SK-N-SH treated with all-trans-retinoic acid at 6 μM for 48 hours (cell line): ENCODE data around the gene SLC37A1.

Experiments used
- ATAC-seq: fragments of 200-7000 bp; cut with Tn5 transposase; 3 replicates; pipeline ENCODE4 v1.9.1; 2020; ENCODE audit warnings: mild to moderate bottlenecking, moderate library complexity
- ARNTL ChIP-seq: fragments of 450-650 bp; formaldehyde crosslinking; IDR thresholded peaks from 2 replicates; pipeline ENCODE4 v1.5.0; 2020; ENCODE audit warnings: low read depth, mild to moderate bottlenecking, moderate library complexity, borderline replicate concordance
- BACH2 ChIP-seq: fragments of 250-450 bp; sonication (Bioruptor Pico); IDR thresholded peaks from 2 replicates; pipeline ENCODE4 v1.9.0; 2021; ENCODE audit warnings: mild to moderate bottlenecking, borderline replicate concordance
- CSDC2 ChIP-seq: fragments of 250-450 bp; sonication (Bioruptor Pico); IDR thresholded peaks from 2 replicates; pipeline ENCODE4 v1.5.0; 2020; ENCODE audit warnings: mild to moderate bottlenecking, moderate library complexity
- GLIS3 ChIP-seq: fragments of 250-450 bp; sonication (Bioruptor Pico); IDR thresholded peaks from 2 replicates; pipeline ENCODE4 v1.5.0; 2020; ENCODE audit warnings: mild to moderate bottlenecking, moderate library complexity
- ISL1 ChIP-seq: fragments of 250-450 bp; sonication (Bioruptor Pico); IDR thresholded peaks from 2 replicates; pipeline ENCODE4 v2.1.2; 2022; ENCODE audit warnings: mild to moderate bottlenecking, moderate library complexity
- OSR1 ChIP-seq: fragments of 250-450 bp; sonication (Bioruptor Pico); IDR thresholded peaks from 2 replicates; pipeline ENCODE4 v1.8.0; 2022; ENCODE audit warnings: moderate library complexity, mild to moderate bottlenecking, inconsistent platforms
- PPARA ChIP-seq: fragments of 250-450 bp; sonication (Bioruptor Pico); IDR thresholded peaks from 2 replicates; pipeline ENCODE4 v1.5.0; 2020; ENCODE audit warnings: mild to moderate bottlenecking, borderline replicate concordance
- RARB ChIP-seq: fragments of 250-450 bp; sonication (Bioruptor Pico); IDR thresholded peaks from 2 replicates; pipeline ENCODE4 v1.8.0; 2021; ENCODE audit warnings: mild to moderate bottlenecking, moderate library complexity
- SNAI2 ChIP-seq: fragments of 250-450 bp; sonication (Bioruptor Pico); IDR thresholded peaks from 2 replicates; pipeline ENCODE4 v1.5.0; 2020; ENCODE audit warnings: mild to moderate bottlenecking, moderate library complexity
- TCF4 ChIP-seq: fragments of 250-450 bp; sonication (Bioruptor Pico); IDR thresholded peaks from 2 replicates; pipeline ENCODE4 v1.8.0; 2021; ENCODE audit warnings: mild to moderate bottlenecking, moderate library complexity, borderline replicate concordance
- ZC3H10 ChIP-seq: fragments of 250-450 bp; sonication (Bioruptor Pico); IDR thresholded peaks from 2 replicates; pipeline ENCODE4 v1.5.1; 2021; ENCODE audit warnings: mild to moderate bottlenecking, moderate library complexity
- ZFP3 ChIP-seq: fragments of 250-450 bp; sonication (Bioruptor Pico); IDR thresholded peaks from 2 replicates; pipeline ENCODE4 v1.5.0; 2020; ENCODE audit warnings: mild to moderate bottlenecking, moderate library complexity
- ZFP30 ChIP-seq: fragments of 450-650 bp; formaldehyde crosslinking; IDR thresholded peaks from 2 replicates; pipeline ENCODE4 v1.5.0; 2022; ENCODE audit warnings: mild to moderate bottlenecking, moderate library complexity
- ZNF565 ChIP-seq: fragments of 450-650 bp; formaldehyde crosslinking; conservative IDR thresholded peaks from 2 replicates; pipeline ENCODE4 v1.5.0; 2020; ENCODE audit warnings: low read depth, mild to moderate bottlenecking, moderate library complexity
- ZNF70 ChIP-seq: fragments of 450-650 bp; formaldehyde crosslinking; IDR thresholded peaks from 2 replicates; pipeline ENCODE4 v1.5.0; 2020; ENCODE audit warnings: mild to moderate bottlenecking, moderate library complexity
- ZNF8 ChIP-seq: fragments of 450-650 bp; formaldehyde crosslinking; IDR thresholded peaks from 2 replicates; pipeline ENCODE4 v1.5.0; 2020; ENCODE audit warnings: mild to moderate bottlenecking, moderate library complexity
- TF ChIP-seq, protein P1 (sequence below): fragments of 250-450 bp; sonication (Bioruptor Pico); IDR thresholded peaks from 2 replicates; pipeline ENCODE4 v1.5.1; 2021; ENCODE audit warnings: mild to moderate bottlenecking, moderate library complexity
- TF ChIP-seq, protein P2 (sequence below): fragments of 250-450 bp; sonication (Bioruptor Pico); IDR thresholded peaks from 2 replicates; pipeline ENCODE4 v1.8.0; 2020; ENCODE audit warnings: mild to moderate bottlenecking, moderate library complexity, borderline replicate concordance
- TF ChIP-seq, protein P3 (sequence below): fragments of 250-450 bp; sonication (Bioruptor Pico); IDR thresholded peaks from 2 replicates; pipeline ENCODE4 v1.8.0; 2021; ENCODE audit warnings: low read depth, mild to moderate bottlenecking, moderate library complexity, borderline replicate concordance
- TF ChIP-seq, protein P4 (sequence below): fragments of 250-450 bp; sonication (Bioruptor Pico); IDR thresholded peaks from 2 replicates; pipeline ENCODE4 v1.5.0; 2020; ENCODE audit warnings: mild to moderate bottlenecking, moderate library complexity
- TF ChIP-seq, protein P5 (sequence below): fragments of 250-450 bp; sonication (Bioruptor Pico); IDR thresholded peaks from 2 replicates; pipeline ENCODE4 v1.5.1; 2020; ENCODE audit warnings: low read depth, mild to moderate bottlenecking, moderate library complexity

SLC37A1 gene

DNA sequence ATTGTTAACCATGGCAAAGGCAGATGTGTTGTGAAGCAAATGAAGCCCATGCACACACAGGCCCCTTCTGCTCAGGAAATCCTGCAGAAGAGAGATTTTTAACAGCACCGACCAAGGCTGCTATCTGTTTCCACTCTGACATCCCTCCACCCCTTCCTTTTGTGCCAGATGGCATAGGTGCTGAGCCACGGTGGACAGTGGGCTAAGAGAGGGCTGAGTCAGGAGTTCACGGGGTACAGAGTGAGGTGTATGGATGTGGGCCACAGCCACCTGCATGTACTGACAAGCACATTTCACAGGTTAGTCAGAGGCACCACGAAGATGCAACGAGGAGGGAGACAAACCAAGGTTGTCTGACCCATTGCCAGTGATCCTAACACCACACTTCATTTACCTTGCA, 27.1 kb upstream of the SLC37A1 start (continued):
- TF ChIP-seq, protein P1, sequence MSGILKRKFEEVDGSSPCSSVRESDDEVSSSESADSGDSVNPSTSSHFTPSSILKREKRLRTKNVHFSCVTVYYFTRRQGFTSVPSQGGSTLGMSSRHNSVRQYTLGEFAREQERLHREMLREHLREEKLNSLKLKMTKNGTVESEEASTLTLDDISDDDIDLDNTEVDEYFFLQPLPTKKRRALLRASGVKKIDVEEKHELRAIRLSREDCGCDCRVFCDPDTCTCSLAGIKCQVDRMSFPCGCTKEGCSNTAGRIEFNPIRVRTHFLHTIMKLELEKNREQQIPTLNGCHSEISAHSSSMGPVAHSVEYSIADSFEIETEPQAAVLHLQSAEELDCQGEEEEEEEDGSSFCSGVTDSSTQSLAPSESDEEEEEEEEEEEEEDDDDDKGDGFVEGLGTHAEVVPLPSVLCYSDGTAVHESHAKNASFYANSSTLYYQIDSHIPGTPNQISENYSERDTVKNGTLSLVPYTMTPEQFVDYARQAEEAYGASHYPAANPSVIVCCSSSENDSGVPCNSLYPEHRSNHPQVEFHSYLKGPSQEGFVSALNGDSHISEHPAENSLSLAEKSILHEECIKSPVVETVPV (CRISPR knock-in tag): no peak
- no peak for TF ChIP-seq GLIS3 (CRISPR knock-in tag)

DNA sequence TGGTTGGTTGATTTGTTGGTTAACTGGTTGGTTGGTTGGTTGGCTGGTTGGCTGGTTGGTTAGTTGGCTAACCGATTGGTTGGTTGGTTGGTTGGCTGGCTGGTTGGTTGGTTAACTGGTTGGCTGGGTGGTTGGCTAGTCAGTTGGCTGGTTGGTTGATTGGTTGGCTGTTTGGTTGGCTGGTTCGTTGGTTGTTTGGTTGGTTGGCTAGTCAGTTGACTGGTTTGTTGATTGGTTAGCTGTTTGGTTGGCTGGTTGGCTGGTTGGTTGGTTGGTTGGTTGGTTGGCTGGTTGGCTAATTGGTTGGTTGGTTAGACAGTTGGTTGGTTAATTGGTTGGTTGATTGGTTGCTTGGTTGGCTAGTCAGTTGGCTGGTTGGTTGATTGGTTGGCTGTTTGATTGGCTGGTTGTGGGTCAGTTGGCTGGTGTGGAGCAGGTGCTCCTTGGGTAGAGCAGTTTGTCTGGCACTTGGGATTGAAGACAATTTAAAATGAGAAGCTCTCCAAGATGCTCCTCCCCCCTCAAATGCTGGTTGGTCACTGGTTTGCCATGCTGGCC, 24.6 kb upstream of the SLC37A1 start:
- no peak for TF ChIP-seq ZNF70 (CRISPR knock-in tag)
- no peak for TF ChIP-seq TCF4 (CRISPR knock-in tag)
- no peak for TF ChIP-seq SNAI2 (CRISPR knock-in tag)
- TF ChIP-seq, protein P2, sequence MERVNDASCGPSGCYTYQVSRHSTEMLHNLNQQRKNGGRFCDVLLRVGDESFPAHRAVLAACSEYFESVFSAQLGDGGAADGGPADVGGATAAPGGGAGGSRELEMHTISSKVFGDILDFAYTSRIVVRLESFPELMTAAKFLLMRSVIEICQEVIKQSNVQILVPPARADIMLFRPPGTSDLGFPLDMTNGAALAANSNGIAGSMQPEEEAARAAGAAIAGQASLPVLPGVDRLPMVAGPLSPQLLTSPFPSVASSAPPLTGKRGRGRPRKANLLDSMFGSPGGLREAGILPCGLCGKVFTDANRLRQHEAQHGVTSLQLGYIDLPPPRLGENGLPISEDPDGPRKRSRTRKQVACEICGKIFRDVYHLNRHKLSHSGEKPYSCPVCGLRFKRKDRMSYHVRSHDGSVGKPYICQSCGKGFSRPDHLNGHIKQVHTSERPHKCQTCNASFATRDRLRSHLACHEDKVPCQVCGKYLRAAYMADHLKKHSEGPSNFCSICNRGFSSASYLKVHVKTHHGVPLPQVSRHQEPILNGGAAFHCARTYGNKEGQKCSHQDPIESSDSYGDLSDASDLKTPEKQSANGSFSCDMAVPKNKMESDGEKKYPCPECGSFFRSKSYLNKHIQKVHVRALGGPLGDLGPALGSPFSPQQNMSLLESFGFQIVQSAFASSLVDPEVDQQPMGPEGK: no peak
- TF ChIP-seq ISL1: no peak
- no peak for TF ChIP-seq BACH2 (CRISPR knock-in tag)
- TF ChIP-seq CSDC2 (CRISPR knock-in tag): no peak
- no peak for TF ChIP-seq ARNTL (CRISPR knock-in tag)
- TF ChIP-seq RARB: no peak
- no peak for TF ChIP-seq ZNF8 (CRISPR knock-in tag)
- no peak for TF ChIP-seq ZFP3
- TF ChIP-seq, protein P3, sequence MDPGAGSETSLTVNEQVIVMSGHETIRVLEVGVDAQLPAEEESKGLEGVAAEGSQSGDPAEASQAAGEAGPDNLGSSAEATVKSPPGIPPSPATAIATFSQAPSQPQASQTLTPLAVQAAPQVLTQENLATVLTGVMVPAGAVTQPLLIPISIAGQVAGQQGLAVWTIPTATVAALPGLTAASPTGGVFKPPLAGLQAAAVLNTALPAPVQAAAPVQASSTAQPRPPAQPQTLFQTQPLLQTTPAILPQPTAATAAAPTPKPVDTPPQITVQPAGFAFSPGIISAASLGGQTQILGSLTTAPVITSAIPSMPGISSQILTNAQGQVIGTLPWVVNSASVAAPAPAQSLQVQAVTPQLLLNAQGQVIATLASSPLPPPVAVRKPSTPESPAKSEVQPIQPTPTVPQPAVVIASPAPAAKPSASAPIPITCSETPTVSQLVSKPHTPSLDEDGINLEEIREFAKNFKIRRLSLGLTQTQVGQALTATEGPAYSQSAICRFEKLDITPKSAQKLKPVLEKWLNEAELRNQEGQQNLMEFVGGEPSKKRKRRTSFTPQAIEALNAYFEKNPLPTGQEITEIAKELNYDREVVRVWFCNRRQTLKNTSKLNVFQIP (CRISPR knock-in tag): no peak
- no peak for TF ChIP-seq OSR1 (CRISPR knock-in tag)
- no peak for TF ChIP-seq ZNF565 (CRISPR knock-in tag)
- TF ChIP-seq, protein P4, sequence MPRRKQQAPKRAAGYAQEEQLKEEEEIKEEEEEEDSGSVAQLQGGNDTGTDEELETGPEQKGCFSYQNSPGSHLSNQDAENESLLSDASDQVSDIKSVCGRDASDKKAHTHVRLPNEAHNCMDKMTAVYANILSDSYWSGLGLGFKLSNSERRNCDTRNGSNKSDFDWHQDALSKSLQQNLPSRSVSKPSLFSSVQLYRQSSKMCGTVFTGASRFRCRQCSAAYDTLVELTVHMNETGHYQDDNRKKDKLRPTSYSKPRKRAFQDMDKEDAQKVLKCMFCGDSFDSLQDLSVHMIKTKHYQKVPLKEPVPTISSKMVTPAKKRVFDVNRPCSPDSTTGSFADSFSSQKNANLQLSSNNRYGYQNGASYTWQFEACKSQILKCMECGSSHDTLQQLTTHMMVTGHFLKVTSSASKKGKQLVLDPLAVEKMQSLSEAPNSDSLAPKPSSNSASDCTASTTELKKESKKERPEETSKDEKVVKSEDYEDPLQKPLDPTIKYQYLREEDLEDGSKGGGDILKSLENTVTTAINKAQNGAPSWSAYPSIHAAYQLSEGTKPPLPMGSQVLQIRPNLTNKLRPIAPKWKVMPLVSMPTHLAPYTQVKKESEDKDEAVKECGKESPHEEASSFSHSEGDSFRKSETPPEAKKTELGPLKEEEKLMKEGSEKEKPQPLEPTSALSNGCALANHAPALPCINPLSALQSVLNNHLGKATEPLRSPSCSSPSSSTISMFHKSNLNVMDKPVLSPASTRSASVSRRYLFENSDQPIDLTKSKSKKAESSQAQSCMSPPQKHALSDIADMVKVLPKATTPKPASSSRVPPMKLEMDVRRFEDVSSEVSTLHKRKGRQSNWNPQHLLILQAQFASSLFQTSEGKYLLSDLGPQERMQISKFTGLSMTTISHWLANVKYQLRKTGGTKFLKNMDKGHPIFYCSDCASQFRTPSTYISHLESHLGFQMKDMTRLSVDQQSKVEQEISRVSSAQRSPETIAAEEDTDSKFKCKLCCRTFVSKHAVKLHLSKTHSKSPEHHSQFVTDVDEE: no peak
- TF ChIP-seq GLIS3 (CRISPR knock-in tag): no peak
- no peak for TF ChIP-seq ZC3H10 (CRISPR knock-in tag)
- TF ChIP-seq, protein P5, sequence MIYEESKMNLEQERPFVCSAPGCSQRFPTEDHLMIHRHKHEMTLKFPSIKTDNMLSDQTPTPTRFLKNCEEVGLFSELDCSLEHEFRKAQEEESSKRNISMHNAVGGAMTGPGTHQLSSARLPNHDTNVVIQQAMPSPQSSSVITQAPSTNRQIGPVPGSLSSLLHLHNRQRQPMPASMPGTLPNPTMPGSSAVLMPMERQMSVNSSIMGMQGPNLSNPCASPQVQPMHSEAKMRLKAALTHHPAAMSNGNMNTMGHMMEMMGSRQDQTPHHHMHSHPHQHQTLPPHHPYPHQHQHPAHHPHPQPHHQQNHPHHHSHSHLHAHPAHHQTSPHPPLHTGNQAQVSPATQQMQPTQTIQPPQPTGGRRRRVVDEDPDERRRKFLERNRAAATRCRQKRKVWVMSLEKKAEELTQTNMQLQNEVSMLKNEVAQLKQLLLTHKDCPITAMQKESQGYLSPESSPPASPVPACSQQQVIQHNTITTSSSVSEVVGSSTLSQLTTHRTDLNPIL: no peak
- TF ChIP-seq ZFP30 (CRISPR knock-in tag): no peak
- no peak for ATAC-seq

DNA sequence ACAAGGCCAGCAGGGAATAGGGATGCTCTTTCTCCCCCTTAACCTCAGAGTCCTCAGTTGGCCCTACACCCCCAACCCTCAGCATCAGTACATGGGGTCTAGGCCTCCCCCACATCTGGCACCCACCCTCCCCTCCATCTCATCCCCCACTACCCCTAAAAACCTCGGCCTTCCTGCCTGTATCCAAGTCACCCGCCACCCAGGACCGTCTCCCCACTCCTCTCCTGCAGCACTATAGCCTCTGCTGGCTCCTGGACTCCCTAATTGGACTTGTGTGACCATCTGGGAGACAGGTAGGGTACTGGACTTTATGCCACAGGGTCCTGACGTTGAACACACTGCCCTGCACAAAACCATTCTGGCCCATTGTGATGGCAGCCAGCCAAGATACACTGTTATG, 23.7 kb upstream of the SLC37A1 start:
- no peak for ATAC-seq
- TF ChIP-seq TCF4 (CRISPR knock-in tag): no peak
- TF ChIP-seq GLIS3 (CRISPR knock-in tag): no peak
- no peak for TF ChIP-seq ZNF70 (CRISPR knock-in tag)
- no peak for TF ChIP-seq CSDC2 (CRISPR knock-in tag)
- TF ChIP-seq, protein P2: no peak
- no peak for TF ChIP-seq ZFP3
- no peak for TF ChIP-seq ARNTL (CRISPR knock-in tag)
- TF ChIP-seq ZC3H10 (CRISPR knock-in tag): no peak
- no peak for TF ChIP-seq BACH2 (CRISPR knock-in tag)
- no peak for TF ChIP-seq ZNF565 (CRISPR knock-in tag)
- TF ChIP-seq, protein P3 (CRISPR knock-in tag): no peak
- TF ChIP-seq OSR1 (CRISPR knock-in tag): no peak
- TF ChIP-seq PPARA (CRISPR knock-in tag): no peak
- TF ChIP-seq ZFP30 (CRISPR knock-in tag): no peak
- no peak for TF ChIP-seq SNAI2 (CRISPR knock-in tag)
- TF ChIP-seq, protein P1 (CRISPR knock-in tag): no peak
- no peak for TF ChIP-seq RARB
